ENCODE data around the gene ARPC1A.
"Not testable (repeated sequence)": the region's sequence is repeated elsewhere in the genome, so short reads cannot be mapped to it uniquely, and the experiment has no call there.

DNA sequence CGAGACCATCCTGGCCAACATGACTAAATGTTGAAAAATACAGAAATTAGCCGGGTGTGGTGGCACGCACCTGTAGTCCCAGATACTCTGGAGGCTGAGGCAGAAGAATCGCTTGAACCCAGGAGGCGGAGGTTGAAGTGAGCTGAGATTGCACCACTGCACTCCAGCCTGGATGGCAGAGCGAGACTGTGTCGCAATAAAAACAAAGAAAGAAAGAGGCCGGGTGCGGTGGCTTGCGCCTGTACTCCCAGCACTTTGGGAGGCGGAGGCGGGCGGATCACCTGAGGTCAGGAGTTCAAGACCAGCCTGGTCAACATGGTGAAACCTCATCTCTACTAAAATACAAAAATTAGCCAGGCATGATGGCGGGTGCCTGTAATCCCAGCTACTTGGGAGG, 61.5 kb downstream of the ARPC1A start:
- TF ChIP-seq, protein P1, sequence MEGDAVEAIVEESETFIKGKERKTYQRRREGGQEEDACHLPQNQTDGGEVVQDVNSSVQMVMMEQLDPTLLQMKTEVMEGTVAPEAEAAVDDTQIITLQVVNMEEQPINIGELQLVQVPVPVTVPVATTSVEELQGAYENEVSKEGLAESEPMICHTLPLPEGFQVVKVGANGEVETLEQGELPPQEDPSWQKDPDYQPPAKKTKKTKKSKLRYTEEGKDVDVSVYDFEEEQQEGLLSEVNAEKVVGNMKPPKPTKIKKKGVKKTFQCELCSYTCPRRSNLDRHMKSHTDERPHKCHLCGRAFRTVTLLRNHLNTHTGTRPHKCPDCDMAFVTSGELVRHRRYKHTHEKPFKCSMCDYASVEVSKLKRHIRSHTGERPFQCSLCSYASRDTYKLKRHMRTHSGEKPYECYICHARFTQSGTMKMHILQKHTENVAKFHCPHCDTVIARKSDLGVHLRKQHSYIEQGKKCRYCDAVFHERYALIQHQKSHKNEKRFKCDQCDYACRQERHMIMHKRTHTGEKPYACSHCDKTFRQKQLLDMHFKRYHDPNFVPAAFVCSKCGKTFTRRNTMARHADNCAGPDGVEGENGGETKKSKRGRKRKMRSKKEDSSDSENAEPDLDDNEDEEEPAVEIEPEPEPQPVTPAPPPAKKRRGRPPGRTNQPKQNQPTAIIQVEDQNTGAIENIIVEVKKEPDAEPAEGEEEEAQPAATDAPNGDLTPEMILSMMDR (conservative IDR thresholded peaks at IDR 0.05), result not testable (repeated sequence)
- not testable (repeated sequence) for TF ChIP-seq ZFX (IDR thresholded peaks at IDR 0.05)
